Esophagus muscularis mucosa (tissue), 4 donors: ENCODE data around the gene PTPRN2.

Source experiments
- CTCF ChIP-seq, 3 experiments: fragments of 200-600 bp in 2 of 3; fragments of 450-650 bp in 1 of 3; sonication (generic) in 2 of 3; IDR thresholded peaks; one replicate each; pipeline ENCODE4 v1.5.1; 2017 to 2019; ENCODE audit warnings: antibody characterized with exemption in 3 of 3, mild to moderate bottlenecking in 2 of 3, moderate library complexity in 1 of 3
- EP300 ChIP-seq: sonication (generic); formaldehyde crosslinking; IDR thresholded peaks from one replicate; pipeline ENCODE4 v1.6.1; 2017; ENCODE audit warnings: antibody characterized with exemption
- POLR2A ChIP-seq: fragments of 450-650 bp; IDR thresholded peaks from one replicate; pipeline ENCODE4 v1.6.1; 2017; ENCODE audit warnings: antibody characterized with exemption, moderate library complexity, mild to moderate bottlenecking, low read depth
- POLR2AphosphoS5 ChIP-seq, 2 donors: sonication (generic); formaldehyde crosslinking; IDR thresholded peaks; one replicate each; pipeline ENCODE4 v1.6.1; 2017; ENCODE audit warnings: antibody characterized with exemption in 2 of 2

GRCh38 chr7:157977717-157978496 lies 609.7 kb downstream of the PTPRN2 start:
- no peak for TF ChIP-seq CTCF (IDR thresholded peaks at IDR 0.05)
- no peak for TF ChIP-seq POLR2A
- TF ChIP-seq EP300, result no peak
- TF ChIP-seq POLR2AphosphoS5 (IDR thresholded peaks at IDR 0.05), result no peak
